ENCODE results near the gene CACTIN.

DNA sequence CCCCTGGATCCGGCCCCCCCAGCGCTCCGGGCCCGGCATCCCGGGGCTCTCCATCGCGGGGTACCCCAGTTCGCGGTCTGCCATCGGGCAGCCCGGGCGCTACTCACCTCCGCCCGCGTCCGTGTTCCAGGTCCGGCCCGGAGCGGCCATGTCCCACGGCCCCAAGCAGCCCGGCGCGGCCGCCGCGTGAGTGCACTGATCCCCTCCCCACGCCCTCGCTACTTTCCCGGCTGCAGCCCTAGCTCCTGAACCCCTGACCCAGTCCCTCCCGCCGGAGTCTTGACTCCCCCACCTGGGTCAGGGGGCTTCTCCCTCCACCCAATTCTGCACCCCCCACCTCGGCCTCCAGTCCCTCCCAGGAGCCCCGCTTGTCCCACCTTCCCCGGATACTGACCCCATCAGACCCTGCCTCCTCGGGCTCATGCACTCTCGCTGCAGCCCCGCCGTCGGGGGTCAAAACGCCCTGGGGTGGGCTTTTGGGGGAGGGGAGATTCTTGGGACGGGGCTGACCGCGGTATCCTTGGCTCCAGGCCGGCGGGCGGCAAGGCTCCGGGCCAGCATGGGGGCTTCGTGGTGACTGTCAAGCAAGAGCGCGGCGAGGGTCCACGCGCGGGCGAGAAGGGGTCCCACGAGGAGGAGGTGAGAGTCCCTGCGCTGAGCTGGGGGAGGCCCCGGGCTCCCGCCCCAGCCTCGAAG lies 53.3 kb downstream of the CACTIN start:
- TF ChIP-seq, protein P1, sequence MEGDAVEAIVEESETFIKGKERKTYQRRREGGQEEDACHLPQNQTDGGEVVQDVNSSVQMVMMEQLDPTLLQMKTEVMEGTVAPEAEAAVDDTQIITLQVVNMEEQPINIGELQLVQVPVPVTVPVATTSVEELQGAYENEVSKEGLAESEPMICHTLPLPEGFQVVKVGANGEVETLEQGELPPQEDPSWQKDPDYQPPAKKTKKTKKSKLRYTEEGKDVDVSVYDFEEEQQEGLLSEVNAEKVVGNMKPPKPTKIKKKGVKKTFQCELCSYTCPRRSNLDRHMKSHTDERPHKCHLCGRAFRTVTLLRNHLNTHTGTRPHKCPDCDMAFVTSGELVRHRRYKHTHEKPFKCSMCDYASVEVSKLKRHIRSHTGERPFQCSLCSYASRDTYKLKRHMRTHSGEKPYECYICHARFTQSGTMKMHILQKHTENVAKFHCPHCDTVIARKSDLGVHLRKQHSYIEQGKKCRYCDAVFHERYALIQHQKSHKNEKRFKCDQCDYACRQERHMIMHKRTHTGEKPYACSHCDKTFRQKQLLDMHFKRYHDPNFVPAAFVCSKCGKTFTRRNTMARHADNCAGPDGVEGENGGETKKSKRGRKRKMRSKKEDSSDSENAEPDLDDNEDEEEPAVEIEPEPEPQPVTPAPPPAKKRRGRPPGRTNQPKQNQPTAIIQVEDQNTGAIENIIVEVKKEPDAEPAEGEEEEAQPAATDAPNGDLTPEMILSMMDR (conservative IDR thresholded peaks at IDR 0.05; ENCODE audit: low read depth, low read length), result no peak
- no peak for TF ChIP-seq POLR2A (IDR thresholded peaks at IDR 0.05; ENCODE audit: low read depth, low read length)
- TF ChIP-seq BHLHE40 (IDR thresholded peaks at IDR 0.05; ENCODE audit: low read depth, low read length), result no peak
- TF ChIP-seq SMC3 (IDR thresholded peaks at IDR 0.05; ENCODE audit: low read depth, low read length), result no peak
- TF ChIP-seq CEBPB (IDR thresholded peaks at IDR 0.05; ENCODE audit: low read depth, low read length), result no peak
- TF ChIP-seq MXI1 (IDR thresholded peaks at IDR 0.05; ENCODE audit: borderline replicate concordance, low read depth, low read length), result 0 out of 2 replicates have a peak, but pooled peaks have one; percentile 12
- no peak for TF ChIP-seq RFX5 (IDR thresholded peaks at IDR 0.05; ENCODE audit: low read depth, low read length)
- TF ChIP-seq, protein P2, sequence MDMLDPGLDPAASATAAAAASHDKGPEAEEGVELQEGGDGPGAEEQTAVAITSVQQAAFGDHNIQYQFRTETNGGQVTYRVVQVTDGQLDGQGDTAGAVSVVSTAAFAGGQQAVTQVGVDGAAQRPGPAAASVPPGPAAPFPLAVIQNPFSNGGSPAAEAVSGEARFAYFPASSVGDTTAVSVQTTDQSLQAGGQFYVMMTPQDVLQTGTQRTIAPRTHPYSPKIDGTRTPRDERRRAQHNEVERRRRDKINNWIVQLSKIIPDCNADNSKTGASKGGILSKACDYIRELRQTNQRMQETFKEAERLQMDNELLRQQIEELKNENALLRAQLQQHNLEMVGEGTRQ (IDR thresholded peaks at IDR 0.05; ENCODE audit: low read depth, low read length), result no peak
- no peak for TF ChIP-seq RAD21 (IDR thresholded peaks at IDR 0.05; ENCODE audit: low read length)

All from IMR-90 (cell line).